Pancreas (tissue), 10 donors: ENCODE results near the gene CANT1. TPM values are rescaled to one million over a fixed set of nuclear protein-coding genes. Genes with fewer than 3 reads are reported as not detected.

Experiments
- ATAC-seq, 4 donors: fragments of 200-7000 bp; cut with Tn5 transposase; one replicate each; pipeline versions ENCODE4 v1.8.0 to v1.9.1; 2020; ENCODE audit warnings: mild to moderate bottlenecking in 4 of 4, moderate library complexity in 4 of 4
- DNase-seq, 6 donors: peaks; one replicate each; pipeline ENCODE4 v3.0.0-alpha.2; 2020
- FAIRE-seq: peaks from 2 replicates; lab custom pipeline; 2012; peaks lifted over from hg19 to GRCh38; lab: Jason Lieb, UNC
- H3K27ac ChIP-seq, 4 donors: fragments of 200-600 bp; sonication (generic); 1 replicate in 3 of 4; 2 replicates in 1 of 4; pipeline versions ENCODE4 v1.5.0 to v1.8.0; 2020
- H3K27me3 ChIP-seq, 4 donors: fragments of 200-600 bp; one replicate each; pipeline ENCODE4 v1.8.0; 2021
- H3K36me3 ChIP-seq, 3 donors: fragments of 200-600 bp; sonication (generic) in 1 of 3; one replicate each; pipeline versions ENCODE4 v1.5.0 to v1.8.0; 2020 to 2021
- H3K4me1 ChIP-seq, 3 donors: fragments of 200-600 bp; one replicate each; pipeline ENCODE4 v1.8.0; 2021
- H3K4me3 ChIP-seq, 4 donors: fragments of 200-600 bp; sonication (generic) in 2 of 4; one replicate each; pipeline versions ENCODE4 v1.5.0 to v1.8.0; 2020 to 2021
- H3K9me3 ChIP-seq, 4 donors: fragments of 200-600 bp; one replicate each; pipeline ENCODE4 v1.8.0; 2021
- WGBS, 2 donors: extraction: QIAGEN DNeasy Blood & Tissue Kit; methylation state at CpG; one replicate each; pipeline ENCODE4 v1.1.7; 2013; 5-methylcytosine and 5-hydroxymethylcytosine counted together
- intact Hi-C, 3 donors: fragments of 100-400 bp; cut with DNase I; formaldehyde crosslinking; loops; one replicate each; pipeline versions ENCODE4 v1.11.1 to v1.14.2; 2022
- polyA plus RNA-seq, 2 donors: library from polyadenylated mRNA; stranded (reverse); fragments of 200-250 nt; gene quantifications; one replicate each; pipeline ENCODE4 v1.2.3, GENCODE V29; 2013
- total RNA-seq, 6 donors: library from RNA; stranded (reverse); fragmentation: NEBNext Ultra II Directional in 4 of 6; extraction: Animal tissue kit (Norgen Biotek cat#: 25700) in 4 of 6; gene quantifications; one replicate each; pipeline versions ENCODE4 v1.2.1 to v1.2.4, GENCODE V29; 2021 to 2023
- TF ChIP-seq, protein P1 (sequence below), 4 donors: fragments of 200-600 bp; sonication (generic) in 3 of 4; IDR thresholded peaks; one replicate each; pipeline versions ENCODE4 v1.5.0 to v1.8.0; 2021; ENCODE audit warnings: antibody characterized with exemption in 4 of 4
- donor health status: healthy with polysubstance abuse.
- donor health status: DM: no; HTN: no; CAD: no; lungs with moderate emphysema.
- donor health status: DM: no; HTN: no; CAD: no.
- donor health status: control.
- donor health status: control.
- donor health status: Bipolar disorder and iron deficiency.
- donor health status: DM: yes; HTN: yes; CAD: no.
- donor health status: DM: no; HTN: no; CAD: no.
- donor health status: DM: no; HTN: no; CAD: no.
- donor health status: DM: yes; HTN: yes; CAD: no.

Gene CANT1
- total RNA-seq = 10 to 100 TPM; 20.7 to 45.0 (median 29.3) TPM
- 10 to 100 TPM in 1 of 2 donors, 1 to 10 TPM in 1; 7.4 to 10.7 TPM for polyA plus RNA-seq

DNA sequence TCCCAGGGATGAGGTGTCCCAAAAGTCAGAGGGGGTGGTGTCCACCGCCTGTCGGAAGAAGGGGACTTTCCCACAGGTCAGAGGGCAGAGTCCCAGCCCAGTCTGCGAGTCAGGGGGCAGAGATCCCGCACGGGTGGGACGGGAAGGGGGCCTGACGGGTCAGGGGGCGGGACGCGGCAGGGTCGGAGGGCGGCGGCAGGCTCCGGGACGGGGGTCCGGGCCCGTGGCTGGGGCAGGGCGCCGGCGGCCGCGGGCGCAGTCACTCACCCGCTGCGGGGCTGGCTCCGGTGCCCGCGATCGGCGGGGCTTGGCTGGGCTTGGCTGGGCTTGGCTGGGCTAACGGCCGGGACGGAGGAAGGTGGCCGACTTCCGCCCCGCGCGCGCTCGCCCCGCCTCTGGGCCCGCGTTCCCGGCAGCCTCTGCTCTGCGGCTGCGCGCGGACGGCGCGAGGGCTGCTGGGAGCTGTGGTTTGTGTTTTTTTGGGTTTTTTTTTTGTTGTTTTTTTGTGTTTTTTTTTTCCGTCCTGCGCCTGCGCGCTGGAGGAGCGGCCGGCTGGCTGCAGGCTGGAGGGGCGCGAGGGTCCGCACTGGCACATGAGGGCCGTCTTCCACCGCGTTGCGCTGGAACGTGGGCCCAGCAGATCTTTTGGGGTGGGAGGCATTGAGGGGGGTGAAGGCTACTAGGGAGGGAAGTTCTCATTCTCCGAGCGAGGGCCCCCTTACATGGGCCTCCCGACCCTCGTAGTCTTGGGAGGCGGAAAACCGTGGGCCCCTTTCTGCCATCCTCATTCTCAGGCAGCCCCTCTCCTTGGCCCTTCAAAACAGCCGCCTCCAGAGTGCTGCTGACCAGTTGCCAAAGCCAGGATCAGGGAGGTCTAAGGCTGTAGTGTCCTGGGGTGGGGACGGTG is at the start of gene CANT1:
Gene CANT1 (minus strand): TSS at position 368 of the 907 bp plus-strand sequence. CDS start 12,142 bp downstream, outside the sequence.
- H3K4me3 ChIP-seq = peak within 1 kb of the TSS; percentile 72 to 79 (median 73)
- peak; percentile 94 to 98 (median 96) for ATAC-seq
- intact Hi-C loops = no loop called here
- peaks cover 9 to 28% (median 11%) of the 10 kb centered on the region in 3 donors for H3K4me1 ChIP-seq
- H3K27ac ChIP-seq = peak within 1 kb of the TSS; percentile 52 to 81 (median 78)
- H3K9me3 ChIP-seq = no peaks in the 10 kb centered on the region
- 1 to 2% methylated on average over 39 to 73 of the region's 73 CpGs for WGBS, 2 donors
- no peak for FAIRE-seq
- TF ChIP-seq, protein P1, sequence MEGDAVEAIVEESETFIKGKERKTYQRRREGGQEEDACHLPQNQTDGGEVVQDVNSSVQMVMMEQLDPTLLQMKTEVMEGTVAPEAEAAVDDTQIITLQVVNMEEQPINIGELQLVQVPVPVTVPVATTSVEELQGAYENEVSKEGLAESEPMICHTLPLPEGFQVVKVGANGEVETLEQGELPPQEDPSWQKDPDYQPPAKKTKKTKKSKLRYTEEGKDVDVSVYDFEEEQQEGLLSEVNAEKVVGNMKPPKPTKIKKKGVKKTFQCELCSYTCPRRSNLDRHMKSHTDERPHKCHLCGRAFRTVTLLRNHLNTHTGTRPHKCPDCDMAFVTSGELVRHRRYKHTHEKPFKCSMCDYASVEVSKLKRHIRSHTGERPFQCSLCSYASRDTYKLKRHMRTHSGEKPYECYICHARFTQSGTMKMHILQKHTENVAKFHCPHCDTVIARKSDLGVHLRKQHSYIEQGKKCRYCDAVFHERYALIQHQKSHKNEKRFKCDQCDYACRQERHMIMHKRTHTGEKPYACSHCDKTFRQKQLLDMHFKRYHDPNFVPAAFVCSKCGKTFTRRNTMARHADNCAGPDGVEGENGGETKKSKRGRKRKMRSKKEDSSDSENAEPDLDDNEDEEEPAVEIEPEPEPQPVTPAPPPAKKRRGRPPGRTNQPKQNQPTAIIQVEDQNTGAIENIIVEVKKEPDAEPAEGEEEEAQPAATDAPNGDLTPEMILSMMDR (IDR thresholded peaks at IDR 0.05) = no peak
- H3K27me3 ChIP-seq = no peaks in the 10 kb centered on the region
- peak; percentile 77 to 95 (median 87) for DNase-seq
- H3K36me3 ChIP-seq = no peaks in the 10 kb centered on the region

DNA sequence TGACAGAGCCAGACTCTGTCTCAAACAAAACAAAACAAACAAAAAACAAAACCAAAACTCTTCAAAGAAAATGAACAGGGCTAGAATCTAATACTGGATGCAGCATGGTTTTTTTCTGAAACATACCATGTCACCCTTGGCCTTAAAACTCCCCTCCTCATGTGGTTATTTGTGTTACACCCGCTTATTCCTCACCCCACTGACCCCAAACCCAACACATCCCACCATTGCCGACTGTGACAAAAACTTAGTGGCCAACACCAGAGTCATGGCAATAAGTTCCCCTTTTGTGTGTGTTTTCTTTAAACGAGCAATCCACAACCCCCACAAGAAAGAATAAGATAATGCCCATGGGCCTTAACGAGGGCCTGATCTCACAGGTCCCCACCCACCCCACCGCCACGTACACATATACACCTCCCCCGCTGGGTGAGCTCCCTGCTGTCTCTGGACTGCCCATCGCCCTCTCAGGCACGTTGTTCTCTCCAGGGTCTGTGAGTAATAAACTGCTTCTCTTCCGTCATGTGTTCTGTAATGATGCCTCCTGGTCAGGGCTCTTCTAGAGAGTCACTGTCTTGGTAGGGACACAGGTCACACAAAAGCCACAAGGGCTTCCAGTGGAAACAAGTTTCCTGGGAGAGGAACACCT is 48.3 kb upstream of the CANT1 start:
- no peaks in the 10 kb centered on the region for H3K36me3 ChIP-seq
- no peaks in the 10 kb centered on the region for H3K4me1 ChIP-seq
- 83% methylated on average over 10 of the region's 10 CpGs for WGBS, 2 donors
- peak in 1 of 6 donors; percentile 31 for DNase-seq
- no peak overlapping the region for H3K4me3 ChIP-seq
- no peak for ATAC-seq
- H3K27ac ChIP-seq = no peak overlapping the region
- H3K9me3 ChIP-seq = no peaks in the 10 kb centered on the region
- intact Hi-C loops = no loop called here
- TF ChIP-seq, protein P1 (IDR thresholded peaks at IDR 0.05) = no peak
- no peak for FAIRE-seq
- H3K27me3 ChIP-seq = no peaks in the 10 kb centered on the region

DNA sequence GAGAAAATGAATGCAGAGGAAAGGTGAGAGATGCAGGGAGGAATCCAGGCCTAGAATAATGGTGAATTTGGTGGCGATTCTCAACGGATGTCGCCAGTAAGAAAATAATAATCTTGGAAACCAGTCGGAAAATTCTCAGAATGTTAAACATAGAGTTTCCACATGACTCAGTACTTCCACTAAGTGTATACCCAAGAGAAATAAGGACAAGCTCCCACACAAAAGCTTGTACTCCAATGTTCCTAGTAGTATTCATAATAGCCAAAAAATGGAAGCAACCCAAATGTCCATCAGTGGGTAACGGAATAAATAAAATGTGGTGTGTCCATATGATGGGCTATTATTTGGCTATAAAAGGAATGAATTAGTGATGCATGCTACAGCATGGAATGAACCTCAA is 45.6 kb upstream of the CANT1 start:
- WGBS, 2 donors = 78 to 82% methylated on average over 5 of the region's 5 CpGs
- ATAC-seq (no peak), DNase-seq (no peak), FAIRE-seq (no peak)
- Histone ChIP-seq H3K27me3 (no peaks in the 10 kb centered on the region), H3K9me3 (no peaks in the 10 kb centered on the region), H3K36me3 (no peaks in the 10 kb centered on the region), H3K4me1 (no peaks in the 10 kb centered on the region), H3K27ac (no peak overlapping the region), H3K4me3 (no peak overlapping the region)
- TF ChIP-seq, protein P1 (IDR thresholded peaks at IDR 0.05) = no peak
- intact Hi-C loops = no loop called here

DNA sequence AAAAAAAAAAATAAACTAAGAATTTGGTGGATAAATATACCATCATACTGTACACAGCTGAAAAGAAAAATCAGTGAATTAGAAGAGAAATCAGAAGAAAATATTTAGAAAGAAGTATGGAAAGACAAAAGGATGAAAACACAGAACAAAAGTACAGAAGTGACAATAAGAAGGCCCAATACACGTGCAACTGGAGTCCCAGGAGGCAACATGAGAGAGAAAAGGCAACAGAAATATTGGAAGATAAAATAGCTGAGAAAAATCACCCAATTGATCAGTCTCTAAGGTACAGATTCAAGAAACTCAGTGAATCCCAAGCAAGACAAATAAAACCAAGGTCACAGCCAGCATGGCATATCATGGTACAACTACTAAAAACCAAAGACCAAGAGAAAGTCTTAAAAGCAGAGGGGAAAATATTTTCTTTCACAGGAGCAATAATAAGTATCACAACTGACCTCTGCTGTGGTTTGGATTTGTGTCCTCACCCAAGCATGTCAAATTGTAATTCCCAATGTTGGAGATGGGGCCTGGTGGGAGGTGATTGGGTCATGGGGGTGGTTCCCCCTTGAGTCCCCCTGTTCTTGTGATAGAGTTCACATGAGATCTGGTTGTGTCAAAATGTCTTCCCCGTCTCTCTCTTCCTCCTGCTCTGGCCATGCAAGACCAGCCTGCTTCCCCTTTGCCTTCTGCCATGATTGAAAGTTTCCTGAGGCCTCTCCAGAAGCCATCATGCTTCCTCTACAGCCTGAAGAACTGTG is 44.8 kb upstream of the CANT1 start:
- H3K9me3 ChIP-seq = no peaks in the 10 kb centered on the region
- no peak overlapping the region for H3K4me3 ChIP-seq
- FAIRE-seq (no peak), DNase-seq (peak in 1 of 6 donors; percentile 9), ATAC-seq (no peak)
- intact Hi-C loops = no loop called here
- no peaks in the 10 kb centered on the region for H3K36me3 ChIP-seq
- H3K27me3 ChIP-seq = no peaks in the 10 kb centered on the region
- TF ChIP-seq, protein P1 (IDR thresholded peaks at IDR 0.05) = no peak
- 55 to 78% methylated on average over 2 of the region's 2 CpGs for WGBS, 2 donors
- H3K4me1 ChIP-seq = no peaks in the 10 kb centered on the region
- H3K27ac ChIP-seq = no peak overlapping the region
